HG02571 (cell line): ENCODE measurements around the gene CCDC171.
A peak's percentile ranks its signal among the peaks of the same experiment; 100 is the strongest.
"Not testable (repeated sequence)": the region's sequence is repeated elsewhere in the genome, so short reads cannot be mapped to it uniquely, and the experiment has no call there.

Source experiments
- ATAC-seq: cut with Tn5 transposase; IDR thresholded peaks from one replicate; pipeline ENCODE4 v1.9.1; 2021; ENCODE audit warnings: mild to moderate bottlenecking, moderate library complexity; ENCODE audit not compliant: unreplicated experiment

CCDC171 gene

GRCh38 chr9:15670894-15671293 is 118.1 kb downstream of the CCDC171 start:
- ATAC-seq = peak; percentile 61

GRCh38 chr9:15693701-15694100 is 140.9 kb downstream of the CCDC171 start:
- ATAC-seq = no peak

GRCh38 chr9:15696979-15697378 is 144.1 kb downstream of the CCDC171 start:
- no peak for ATAC-seq

- no peak for ATAC-seq
Observed at GRCh38 chr9:15697446-15697851, 144.6 kb downstream of the CCDC171 start.

- ATAC-seq = not testable (repeated sequence)
Observed at GRCh38 chr9:15699876-15700559, 147.2 kb downstream of the CCDC171 start.

GRCh38 chr9:15707000-15707399 is 154.2 kb downstream of the CCDC171 start:
- ATAC-seq = no peak

- ATAC-seq = no peak
Observed at GRCh38 chr9:15711531-15711930, 158.7 kb downstream of the CCDC171 start.

- no peak for ATAC-seq
Observed at GRCh38 chr9:15711931-15712330, 159.1 kb downstream of the CCDC171 start.

- no peak for ATAC-seq
Observed at GRCh38 chr9:15714746-15715145, 161.9 kb downstream of the CCDC171 start.

GRCh38 chr9:15717290-15717967 is 164.6 kb downstream of the CCDC171 start:
- ATAC-seq = no peak

GRCh38 chr9:15718423-15718822 is 165.6 kb downstream of the CCDC171 start:
- no peak for ATAC-seq

GRCh38 chr9:15720861-15721260 is 168.0 kb downstream of the CCDC171 start:
- no peak for ATAC-seq

- ATAC-seq = no peak
Observed at GRCh38 chr9:15722888-15723287, 170.0 kb downstream of the CCDC171 start.

- ATAC-seq = no peak
Observed at GRCh38 chr9:15724016-15724415, 171.2 kb downstream of the CCDC171 start.

GRCh38 chr9:15724612-15725011 is 171.8 kb downstream of the CCDC171 start:
- no peak for ATAC-seq

GRCh38 chr9:15725953-15726352 is 173.1 kb downstream of the CCDC171 start:
- no peak for ATAC-seq

GRCh38 chr9:15729507-15729906 is 176.7 kb downstream of the CCDC171 start:
- ATAC-seq = no peak

GRCh38 chr9:15735083-15735857 is 182.4 kb downstream of the CCDC171 start:
- ATAC-seq = no peak

GRCh38 chr9:15736569-15736968 is 183.7 kb downstream of the CCDC171 start:
- no peak for ATAC-seq

GRCh38 chr9:15738011-15738410 is 185.2 kb downstream of the CCDC171 start:
- no peak for ATAC-seq

GRCh38 chr9:15741015-15741414 is 188.2 kb downstream of the CCDC171 start:
- ATAC-seq = no peak

GRCh38 chr9:15743512-15743911 is 190.7 kb downstream of the CCDC171 start:
- no peak for ATAC-seq
